Measurements from ENCODE around the gene KIAA1217.

GRCh38 chr10:24513155-24513554 lies 304.2 kb downstream of the KIAA1217 start:
- TF ChIP-seq CTCF (IDR thresholded peaks at IDR 0.05; ENCODE audit: low read depth, low read length, poor library complexity, severe bottlenecking) (peak; percentile 24), EZH2phosphoT487 (IDR thresholded peaks at IDR 0.05; ENCODE audit: borderline replicate concordance, low read length) (no peak)
